Measurements from ENCODE around the gene ERC2.

GRCh38 chr3:55894605-55895004, 573.7 kb downstream of the ERC2 start:
- TF ChIP-seq CTCF (conservative IDR thresholded peaks at IDR 0.05 in 1 of 2, IDR thresholded peaks at IDR 0.05 in 1 of 2; ENCODE audit: low read depth in 1 of 2, low read length in 2 of 2), result no peak
- no peak for TF ChIP-seq EZH2 (IDR thresholded peaks at IDR 0.05; ENCODE audit: low read length, missing control alignments)

Data from fibroblast of lung (primary cell).